ENCODE data around the gene TMEM232.

TMEM232 gene

GRCh38 chr5:110377943-110378342 is 348.5 kb downstream of the TMEM232 start:
- no peak for DNase-seq (ENCODE audit: low spot score)
- no peak for TF ChIP-seq CTCF (IDR thresholded peaks at IDR 0.05; ENCODE audit: extremely low read depth, missing control alignments)

GRCh38 chr5:110377361-110377760 is 349.1 kb downstream of the TMEM232 start:
- no peak for DNase-seq (ENCODE audit: low spot score)
- no peak for TF ChIP-seq CTCF (IDR thresholded peaks at IDR 0.05; ENCODE audit: extremely low read depth, missing control alignments)

- TF ChIP-seq CTCF (IDR thresholded peaks at IDR 0.05; ENCODE audit: extremely low read depth, missing control alignments), result no peak
- no peak for DNase-seq (ENCODE audit: low spot score)
Observed at GRCh38 chr5:110376281-110376951, 350.1 kb downstream of the TMEM232 start.

- TF ChIP-seq CTCF (IDR thresholded peaks at IDR 0.05; ENCODE audit: extremely low read depth, missing control alignments), result no peak
- peak; percentile 7 for DNase-seq (ENCODE audit: low spot score)
Observed at GRCh38 chr5:110371725-110372041, 354.8 kb downstream of the TMEM232 start.

- TF ChIP-seq CTCF (IDR thresholded peaks at IDR 0.05; ENCODE audit: extremely low read depth, missing control alignments), result no peak
Observed at GRCh38 chr5:110371011-110371724, 355.3 kb downstream of the TMEM232 start.

More at GRCh38 chr5:110371011-110371724, 355.3 kb downstream of the TMEM232 start:
- DNase-seq (ENCODE audit: low spot score), result no peak
